ENCODE results near the gene PSIP1. TPM values are rescaled to one million over a fixed set of nuclear protein-coding genes. Genes with fewer than 3 reads are reported as not detected.
"Not testable (repeated sequence)": the region's sequence is repeated elsewhere in the genome, so short reads cannot be mapped to it uniquely, and the experiment has no call there.

PSIP1 gene
- total and polyA plus RNA-seq, 7 donors: 10.9 to 89.1 (median 65.7) TPM

DNA sequence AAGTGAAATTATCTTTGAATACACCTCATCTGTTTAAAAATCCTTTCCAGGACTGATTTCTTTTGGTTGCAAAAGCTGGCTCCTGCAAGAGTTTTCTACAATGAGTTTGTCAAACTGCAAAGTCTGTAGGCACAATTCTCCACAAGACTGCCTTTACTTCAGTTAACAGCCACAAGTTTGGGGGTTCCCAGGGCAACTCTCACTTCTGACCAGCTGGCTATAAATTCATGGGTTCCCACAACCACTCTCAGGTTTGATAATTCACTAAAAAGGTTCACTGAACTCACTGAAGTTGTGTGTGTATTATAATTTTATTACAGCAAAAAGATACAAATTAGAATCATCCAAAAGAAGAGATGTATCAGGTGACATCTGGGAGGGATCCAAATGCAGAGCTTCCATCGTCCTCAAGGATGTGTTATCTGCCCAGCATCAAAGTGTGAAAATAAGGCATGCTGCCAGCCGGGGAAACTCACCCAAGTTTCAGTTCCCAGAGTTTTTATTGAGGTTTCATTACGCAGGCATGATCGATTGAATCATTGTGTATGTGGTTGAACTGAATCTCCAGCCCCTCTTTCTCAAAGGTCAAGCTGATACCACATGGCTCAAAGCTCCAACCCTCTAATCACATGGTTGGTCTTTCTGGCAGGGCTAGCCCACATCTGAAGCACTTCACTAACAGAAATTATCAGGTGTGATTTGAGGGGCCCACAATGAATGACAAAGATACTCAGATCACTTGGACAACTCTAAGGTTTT lies 19.0 kb upstream of the PSIP1 start:
- Histone ChIP-seq H3K4me3 (no peak overlapping the region), H3K36me3 (no peaks in the 10 kb centered on the region), H3K27ac (no peak overlapping the region), H3K27me3 (no peaks in the 10 kb centered on the region), H3K9me3 (no peaks in the 10 kb centered on the region), H3K4me1 (no peaks in the 10 kb centered on the region)
- no peak for DNase-seq
- no peak for TF ChIP-seq EP300 (IDR thresholded peaks at IDR 0.05)
- TF ChIP-seq, protein P1, sequence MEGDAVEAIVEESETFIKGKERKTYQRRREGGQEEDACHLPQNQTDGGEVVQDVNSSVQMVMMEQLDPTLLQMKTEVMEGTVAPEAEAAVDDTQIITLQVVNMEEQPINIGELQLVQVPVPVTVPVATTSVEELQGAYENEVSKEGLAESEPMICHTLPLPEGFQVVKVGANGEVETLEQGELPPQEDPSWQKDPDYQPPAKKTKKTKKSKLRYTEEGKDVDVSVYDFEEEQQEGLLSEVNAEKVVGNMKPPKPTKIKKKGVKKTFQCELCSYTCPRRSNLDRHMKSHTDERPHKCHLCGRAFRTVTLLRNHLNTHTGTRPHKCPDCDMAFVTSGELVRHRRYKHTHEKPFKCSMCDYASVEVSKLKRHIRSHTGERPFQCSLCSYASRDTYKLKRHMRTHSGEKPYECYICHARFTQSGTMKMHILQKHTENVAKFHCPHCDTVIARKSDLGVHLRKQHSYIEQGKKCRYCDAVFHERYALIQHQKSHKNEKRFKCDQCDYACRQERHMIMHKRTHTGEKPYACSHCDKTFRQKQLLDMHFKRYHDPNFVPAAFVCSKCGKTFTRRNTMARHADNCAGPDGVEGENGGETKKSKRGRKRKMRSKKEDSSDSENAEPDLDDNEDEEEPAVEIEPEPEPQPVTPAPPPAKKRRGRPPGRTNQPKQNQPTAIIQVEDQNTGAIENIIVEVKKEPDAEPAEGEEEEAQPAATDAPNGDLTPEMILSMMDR (IDR thresholded peaks at IDR 0.05): no peak
- TF ChIP-seq POLR2AphosphoS5 (IDR thresholded peaks at IDR 0.05): no peak
- TF ChIP-seq POLR2A (IDR thresholded peaks at IDR 0.05): no peak
- intact Hi-C loops (cut with DNase I): no loop called here
- 67 to 72% methylated on average over 4 of the region's 4 CpGs for WGBS, 2 donors

DNA sequence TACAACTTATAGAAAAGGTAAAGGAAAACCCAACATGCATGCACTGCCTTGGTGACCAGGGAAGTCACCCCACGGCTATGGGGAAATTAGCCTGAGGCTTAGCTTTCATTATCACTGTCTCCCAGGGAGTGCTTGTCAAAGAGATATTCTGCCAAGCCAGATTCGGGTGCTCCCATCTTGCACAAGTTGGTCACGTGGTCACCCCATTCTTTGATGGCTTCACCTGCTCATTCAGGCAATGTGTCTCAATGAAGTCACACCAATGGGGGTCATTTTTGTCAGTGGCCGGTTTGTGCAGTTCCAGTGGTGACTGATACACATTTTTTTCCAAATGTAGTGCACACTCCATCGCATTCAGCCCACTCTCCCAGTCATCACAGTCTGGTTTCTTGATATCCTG lies 16.3 kb upstream of the PSIP1 start:
- H3K27ac ChIP-seq; H3K27me3 ChIP-seq; H3K9me3 ChIP-seq; intact Hi-C loops (cut with DNase I); H3K36me3 ChIP-seq; H3K4me3 ChIP-seq; DNase-seq; H3K4me1 ChIP-seq: not testable (repeated sequence)
- 97% methylated on average over 5 of the region's 5 CpGs for WGBS, 2 donors

DNA sequence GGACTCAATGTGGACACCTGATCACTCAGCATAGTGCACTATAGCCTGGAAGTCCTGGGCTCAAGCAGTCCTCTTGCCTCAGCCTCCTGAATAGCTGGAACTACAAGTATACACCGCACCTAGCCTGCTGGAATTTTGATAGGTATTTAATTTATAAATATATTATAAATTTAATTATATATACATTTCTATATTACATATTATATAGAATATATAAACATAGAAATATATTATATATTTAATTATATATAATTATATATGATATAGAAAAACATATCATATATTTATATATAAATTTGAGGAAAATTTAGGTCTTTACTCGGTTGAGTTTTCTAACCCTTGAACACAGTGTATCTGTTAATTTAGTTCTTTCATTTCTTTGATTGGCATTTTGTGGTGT lies 15.2 kb upstream of the PSIP1 start:
- no peak for TF ChIP-seq POLR2AphosphoS5 (IDR thresholded peaks at IDR 0.05)
- TF ChIP-seq, protein P1 (IDR thresholded peaks at IDR 0.05): no peak
- no peak for TF ChIP-seq EP300 (IDR thresholded peaks at IDR 0.05)
- TF ChIP-seq POLR2A (IDR thresholded peaks at IDR 0.05): no peak
- Histone ChIP-seq H3K4me3 (no peak overlapping the region), H3K4me1 (no peaks in the 10 kb centered on the region), H3K27ac (no peak overlapping the region), H3K36me3 (no peaks in the 10 kb centered on the region), H3K27me3 (no peaks in the 10 kb centered on the region), H3K9me3 (no peaks in the 10 kb centered on the region)
- 48 to 98% methylated on average over 2 of the region's 2 CpGs for WGBS, 2 donors
- intact Hi-C loops (cut with DNase I): no loop called here
- DNase-seq: no peak

DNA sequence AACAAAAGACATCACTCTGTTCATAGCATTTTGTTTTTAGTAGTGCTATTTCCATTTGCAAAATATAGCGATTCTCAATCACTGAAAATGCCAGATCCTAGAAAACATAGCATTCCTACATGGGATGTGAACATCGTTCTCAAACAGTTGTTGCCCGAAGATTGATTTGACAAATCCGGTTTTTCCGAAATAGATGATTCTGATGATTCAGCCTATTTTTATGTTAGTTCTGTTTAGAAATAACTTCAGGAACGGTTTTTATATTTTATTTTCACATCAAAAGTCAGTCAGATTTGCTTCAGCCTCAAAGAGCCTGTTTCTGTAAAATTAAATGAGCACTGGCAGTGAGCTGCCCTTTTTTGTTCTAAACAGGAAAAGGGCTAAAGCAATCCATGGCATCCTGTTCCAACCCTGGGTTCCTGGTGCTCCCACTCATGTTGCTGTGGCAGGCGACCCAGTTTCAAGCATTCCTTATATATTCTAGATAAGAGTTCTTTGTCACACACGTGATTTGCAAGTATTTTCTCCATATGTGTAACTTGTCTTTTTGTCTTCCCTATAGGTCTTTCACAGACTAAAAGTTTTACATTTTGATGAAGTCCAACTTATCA lies 14.2 kb upstream of the PSIP1 start:
- TF ChIP-seq POLR2A (IDR thresholded peaks at IDR 0.05) (no peak), POLR2AphosphoS5 (IDR thresholded peaks at IDR 0.05) (no peak), EP300 (IDR thresholded peaks at IDR 0.05) (no peak)
- TF ChIP-seq, protein P1 (IDR thresholded peaks at IDR 0.05): no peak
- Histone ChIP-seq H3K4me3 (no peak overlapping the region), H3K27ac (no peak overlapping the region), H3K27me3 (no peaks in the 10 kb centered on the region), H3K9me3 (no peaks in the 10 kb centered on the region), H3K4me1 (no peaks in the 10 kb centered on the region), H3K36me3 (no peaks in the 10 kb centered on the region)
- DNase-seq: no peak
- WGBS, 2 donors: 76 to 77% methylated on average over 8 of the region's 8 CpGs
- intact Hi-C loops (cut with DNase I): no loop called here

DNA sequence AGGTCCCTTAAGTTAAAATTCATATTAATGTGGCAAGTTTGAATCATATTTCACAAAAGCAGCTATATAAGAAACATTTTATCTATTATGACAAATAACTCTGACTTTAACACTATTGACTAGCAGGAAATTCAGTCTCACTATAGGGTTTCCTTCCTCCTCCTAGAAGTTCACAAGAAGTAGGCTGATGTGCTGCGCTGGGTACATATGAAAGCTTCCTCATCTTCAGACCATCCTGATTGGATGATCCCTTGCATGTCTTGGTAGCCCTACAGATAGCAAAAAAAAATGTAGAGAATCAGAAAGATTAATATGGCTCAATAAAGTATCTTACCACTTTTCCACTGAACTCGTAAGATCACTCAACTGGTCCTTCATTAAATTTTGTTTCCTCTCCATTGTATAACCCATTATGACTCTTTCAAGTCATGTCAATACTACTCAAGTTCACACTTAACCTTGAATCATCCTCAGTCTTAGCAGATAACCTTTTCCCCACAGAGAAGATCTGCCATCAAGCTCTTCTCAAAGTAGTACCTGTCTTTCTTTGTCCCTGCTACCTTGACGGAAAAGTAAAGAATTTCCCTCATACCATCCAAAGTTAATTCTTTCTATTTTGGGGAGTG lies 11.5 kb upstream of the PSIP1 start:
- Histone ChIP-seq H3K27ac (no peak overlapping the region), H3K4me1 (no peaks in the 10 kb centered on the region), H3K9me3 (no peaks in the 10 kb centered on the region), H3K4me3 (no peak overlapping the region), H3K27me3 (no peaks in the 10 kb centered on the region), H3K36me3 (no peaks in the 10 kb centered on the region)
- TF ChIP-seq EP300 (IDR thresholded peaks at IDR 0.05) (no peak), POLR2A (IDR thresholded peaks at IDR 0.05) (no peak)
- WGBS, 2 donors: 91 to 94% methylated on average over 3 of the region's 3 CpGs
- no peak for DNase-seq
- intact Hi-C loops (cut with DNase I): no loop called here
